Neural progenitor cell (in vitro differentiated cells): ENCODE measurements around the gene BICD1.

Experiments
- CTCF ChIP-seq: fragments of 200-600 bp; sonication (generic); IDR thresholded peaks from 2 replicates; pipeline ENCODE4 v1.5.1; 2017; ENCODE audit warnings: antibody characterized with exemption, mild to moderate bottlenecking
- EZH2 ChIP-seq: fragments of 200-600 bp; sonication (generic); IDR thresholded peaks from 2 replicates; pipeline ENCODE4 v1.6.1; 2017; ENCODE audit warnings: antibody characterized with exemption, mild to moderate bottlenecking, moderate library complexity

- no peak for TF ChIP-seq CTCF
- no peak for TF ChIP-seq EZH2
Measured at GRCh38 chr12:32201096-32201495, 94.4 kb downstream of the BICD1 start.
